Suprapubic skin (tissue), 3 donors: ENCODE data around the gene C1orf74.

Source experiments
- EP300 ChIP-seq: sonication (generic); formaldehyde crosslinking; IDR thresholded peaks from one replicate; pipeline ENCODE4 v1.6.1; 2017; ENCODE audit warnings: antibody characterized with exemption
- TF ChIP-seq, protein P1 (sequence below), 2 donors: fragments of 200-600 bp in 1 of 2; fragments of 450-650 bp in 1 of 2; sonication (generic) in 1 of 2; IDR thresholded peaks; one replicate each; pipeline ENCODE4 v1.5.1; 2016 to 2019; ENCODE audit warnings: antibody characterized with exemption in 2 of 2, mild to moderate bottlenecking in 1 of 2, moderate library complexity in 1 of 2

GRCh38 chr1:209751627-209752231 is 32.6 kb downstream of the C1orf74 start:
- TF ChIP-seq EP300 = no peak
- TF ChIP-seq, protein P1, sequence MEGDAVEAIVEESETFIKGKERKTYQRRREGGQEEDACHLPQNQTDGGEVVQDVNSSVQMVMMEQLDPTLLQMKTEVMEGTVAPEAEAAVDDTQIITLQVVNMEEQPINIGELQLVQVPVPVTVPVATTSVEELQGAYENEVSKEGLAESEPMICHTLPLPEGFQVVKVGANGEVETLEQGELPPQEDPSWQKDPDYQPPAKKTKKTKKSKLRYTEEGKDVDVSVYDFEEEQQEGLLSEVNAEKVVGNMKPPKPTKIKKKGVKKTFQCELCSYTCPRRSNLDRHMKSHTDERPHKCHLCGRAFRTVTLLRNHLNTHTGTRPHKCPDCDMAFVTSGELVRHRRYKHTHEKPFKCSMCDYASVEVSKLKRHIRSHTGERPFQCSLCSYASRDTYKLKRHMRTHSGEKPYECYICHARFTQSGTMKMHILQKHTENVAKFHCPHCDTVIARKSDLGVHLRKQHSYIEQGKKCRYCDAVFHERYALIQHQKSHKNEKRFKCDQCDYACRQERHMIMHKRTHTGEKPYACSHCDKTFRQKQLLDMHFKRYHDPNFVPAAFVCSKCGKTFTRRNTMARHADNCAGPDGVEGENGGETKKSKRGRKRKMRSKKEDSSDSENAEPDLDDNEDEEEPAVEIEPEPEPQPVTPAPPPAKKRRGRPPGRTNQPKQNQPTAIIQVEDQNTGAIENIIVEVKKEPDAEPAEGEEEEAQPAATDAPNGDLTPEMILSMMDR (IDR thresholded peaks at IDR 0.05) = no peak
